Renal cortex interstitium (tissue), 11 donors: ENCODE results near the gene MTTP. TPM values are rescaled to one million over a fixed set of nuclear protein-coding genes. Genes with fewer than 3 reads are reported as not detected.

Experiments used
- DNase-seq, 11 donors: peaks; one replicate each; pipeline ENCODE4 v3.0.0-alpha.2; 2013; ENCODE audit warnings: low read depth in 9 of 11, low spot score in 4 of 11; ENCODE audit errors: extremely low read depth in 1 of 11
- polyA plus RNA-seq, 3 donors: library from polyadenylated mRNA; unstranded; fragments of 120-200 nt; gene quantifications; one replicate each; pipeline ENCODE4 v1.2.1, GENCODE V29; 2013; ENCODE audit not compliant: insufficient read length in 3 of 3

The MTTP gene
- polyA plus RNA-seq, 3 donors = 10.1 to 14.8 (median 10.6) TPM

DNA sequence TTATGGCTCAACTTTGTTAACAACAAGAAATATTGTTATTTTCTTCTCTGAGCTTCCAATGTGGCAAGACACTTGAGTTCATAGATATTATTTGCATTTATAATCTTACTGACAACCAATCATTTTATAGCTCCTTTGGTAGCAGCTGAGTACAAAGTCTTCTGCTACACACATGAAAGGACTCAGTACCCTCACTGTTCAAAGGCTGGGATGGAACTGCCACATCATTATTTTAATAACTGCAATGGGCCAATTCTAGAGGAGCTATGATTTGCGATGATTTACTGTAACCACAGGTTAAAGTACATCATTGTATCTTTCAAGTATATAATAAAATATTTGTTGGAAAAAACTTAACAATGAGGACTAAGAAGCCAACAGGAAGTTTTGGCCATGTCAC, 10.9 kb downstream of the MTTP start:
- DNase-seq = no peak

DNA sequence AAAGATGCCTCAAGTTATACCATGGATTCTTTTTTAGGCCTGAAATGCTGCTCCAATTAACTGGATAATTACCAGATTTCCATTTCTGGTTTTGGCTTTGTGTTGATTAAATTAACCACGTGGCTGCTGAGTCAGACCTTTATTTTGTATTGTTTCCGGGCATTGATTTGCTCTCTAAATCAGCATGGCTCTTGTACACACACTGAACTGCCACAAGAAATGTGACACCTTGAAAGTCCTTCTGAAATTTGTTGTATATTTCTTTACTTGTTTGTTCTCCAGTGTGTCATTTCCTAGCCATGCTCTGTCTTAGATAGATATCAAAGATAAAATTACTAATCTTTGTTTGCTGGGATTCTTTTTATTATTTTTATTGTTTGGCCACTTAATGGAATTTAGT, 11.7 kb downstream of the MTTP start:
- DNase-seq = no peak

DNA sequence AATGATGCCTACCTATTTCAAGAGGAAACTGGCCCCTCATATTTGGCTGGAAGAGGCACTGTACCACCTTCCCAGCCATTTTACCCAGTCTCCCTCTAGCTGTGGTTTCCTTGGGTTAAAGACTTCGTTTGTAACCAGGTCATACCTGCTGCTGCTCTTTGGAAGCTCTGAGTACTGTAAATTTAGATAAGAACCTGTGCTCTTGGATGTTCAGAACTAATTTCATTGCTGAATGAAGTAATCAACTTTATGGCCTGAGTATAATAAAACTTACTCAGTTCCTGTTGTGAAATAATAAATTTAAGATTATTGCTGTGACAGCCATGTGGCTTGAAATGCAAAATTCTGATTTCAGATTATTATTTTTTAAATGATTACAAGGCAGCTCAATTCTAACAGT, 12.2 kb downstream of the MTTP start:
- no peak for DNase-seq

DNA sequence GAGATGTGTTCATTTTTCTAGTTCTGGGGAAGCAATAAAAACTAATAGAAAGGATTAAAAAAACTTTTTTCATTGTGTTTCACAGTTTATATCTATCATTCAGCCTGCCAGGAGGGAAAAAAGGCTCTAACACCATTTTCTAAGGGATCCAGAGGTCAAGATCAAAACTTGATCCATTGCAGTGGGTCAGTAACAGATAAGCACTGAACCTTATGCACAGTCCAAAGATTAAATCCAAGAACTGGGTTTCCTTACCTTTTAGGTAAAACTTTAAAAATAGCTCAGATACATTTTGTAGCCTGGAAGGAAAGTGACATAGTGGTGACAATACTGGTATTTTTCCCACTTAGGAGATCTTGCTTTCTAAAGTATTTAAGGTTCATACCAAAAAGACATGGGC, 12.7 kb downstream of the MTTP start:
- DNase-seq = no peak

DNA sequence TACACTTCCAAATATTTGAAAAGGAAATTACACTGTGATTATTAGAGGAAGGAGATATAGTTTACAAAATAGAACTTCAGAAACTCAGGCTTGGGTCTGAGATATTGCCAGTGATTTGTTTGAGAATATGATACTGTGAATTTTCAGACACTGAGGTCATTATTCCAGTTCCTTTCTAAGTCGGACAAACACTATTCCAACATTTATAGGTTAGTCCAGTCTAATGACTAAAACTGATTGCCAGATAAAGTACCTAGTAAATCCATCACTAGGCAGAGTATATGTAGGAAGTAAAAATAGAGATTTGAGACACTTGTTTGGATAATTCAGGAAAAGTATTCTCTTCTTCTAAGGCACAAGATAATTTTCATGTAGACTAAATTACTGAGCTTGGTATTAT, 13.2 kb downstream of the MTTP start:
- DNase-seq = no peak

DNA sequence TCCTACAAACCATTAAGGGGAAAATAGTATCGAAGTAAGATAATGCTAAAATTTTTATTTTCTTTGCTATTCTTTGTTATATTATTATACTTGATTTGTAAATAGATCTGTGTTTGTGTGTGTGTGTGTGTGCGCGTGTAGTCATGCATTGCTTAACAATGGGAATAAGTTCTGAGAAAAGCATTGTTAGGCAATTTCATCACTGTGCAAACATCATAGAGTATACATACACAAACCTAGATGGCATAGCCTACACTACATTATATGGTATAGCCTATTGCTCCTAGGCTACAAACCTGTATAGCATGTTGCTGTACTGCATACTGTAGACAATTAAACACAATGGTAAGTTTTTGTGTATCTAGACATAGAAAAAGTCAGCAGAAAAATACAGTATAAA, 17.1 kb downstream of the MTTP start:
- DNase-seq = no peak

DNA sequence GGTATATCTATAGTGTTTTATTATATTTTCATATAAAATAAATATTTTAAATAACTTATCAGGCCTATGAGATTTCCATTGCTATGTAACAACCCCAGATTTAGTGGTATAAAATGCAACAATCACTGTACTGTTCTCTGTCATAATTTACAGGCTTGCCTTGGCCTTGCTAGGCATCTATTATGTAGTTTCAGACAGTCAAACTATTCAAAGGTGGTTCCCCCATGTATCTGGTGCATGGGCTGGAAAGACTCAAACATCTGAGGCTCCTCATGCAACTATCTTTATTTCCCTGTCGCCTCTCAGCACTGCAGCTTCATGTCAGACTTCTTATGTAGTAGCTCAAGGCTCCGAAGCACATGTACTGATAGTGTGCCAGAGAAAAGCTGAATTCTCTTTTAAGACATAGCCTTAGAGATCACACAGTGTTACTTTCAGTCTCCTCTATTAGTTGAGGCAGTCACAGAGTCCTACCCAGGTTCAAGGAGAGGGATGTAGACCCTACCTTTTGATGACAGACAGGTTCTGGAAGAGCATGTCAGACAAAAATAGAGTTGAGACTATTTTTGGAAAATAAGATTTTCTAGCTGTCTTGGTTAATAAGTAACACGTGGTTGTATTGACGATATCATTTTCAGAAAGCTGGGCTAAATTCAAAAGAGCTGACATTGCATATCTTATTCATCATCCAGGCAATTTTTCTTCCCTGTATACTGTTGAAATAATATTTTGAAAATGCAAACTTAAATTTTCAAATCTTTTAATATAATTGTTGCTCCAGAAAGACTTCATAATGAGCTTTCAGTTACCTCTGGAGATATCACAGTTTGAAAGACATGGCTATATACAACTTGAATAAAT, 19.4 kb downstream of the MTTP start:
- DNase-seq = no peak

DNA sequence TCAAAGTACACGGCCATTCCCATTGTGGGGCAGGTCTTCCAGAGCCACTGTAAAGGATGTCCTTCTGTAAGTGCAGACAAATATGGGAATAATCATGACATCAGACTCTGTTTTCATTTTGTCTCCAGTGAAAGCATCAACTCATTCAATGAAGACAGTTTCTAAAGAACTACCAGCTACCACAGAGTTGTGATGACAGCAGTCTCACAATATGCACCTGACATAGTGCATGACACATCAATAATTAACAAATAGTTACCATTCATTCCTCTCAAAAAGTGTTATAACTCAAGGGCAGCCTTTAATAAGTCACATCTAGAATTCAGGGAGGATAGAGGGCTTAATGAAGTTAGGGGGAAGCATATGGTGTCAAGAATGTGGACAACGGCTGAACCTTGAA, 20.2 kb downstream of the MTTP start:
- DNase-seq = no peak

DNA sequence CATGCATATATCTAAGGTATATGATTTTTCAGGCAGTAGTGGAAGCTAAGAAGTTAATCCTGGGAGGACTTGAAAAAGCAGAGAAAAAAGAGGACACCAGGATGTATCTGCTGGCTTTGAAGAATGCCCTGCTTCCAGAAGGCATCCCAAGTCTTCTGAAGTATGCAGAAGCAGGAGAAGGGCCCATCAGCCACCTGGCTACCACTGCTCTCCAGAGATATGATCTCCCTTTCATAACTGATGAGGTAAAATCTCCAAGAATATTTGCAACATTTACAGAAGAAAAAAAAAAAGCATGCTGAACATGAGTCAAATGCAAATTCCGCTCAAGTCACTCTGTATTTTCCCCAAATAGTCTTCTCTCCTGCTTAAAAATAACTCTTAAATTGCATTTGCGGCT, 32.1 kb downstream of the MTTP start:
- no peak for DNase-seq

DNA sequence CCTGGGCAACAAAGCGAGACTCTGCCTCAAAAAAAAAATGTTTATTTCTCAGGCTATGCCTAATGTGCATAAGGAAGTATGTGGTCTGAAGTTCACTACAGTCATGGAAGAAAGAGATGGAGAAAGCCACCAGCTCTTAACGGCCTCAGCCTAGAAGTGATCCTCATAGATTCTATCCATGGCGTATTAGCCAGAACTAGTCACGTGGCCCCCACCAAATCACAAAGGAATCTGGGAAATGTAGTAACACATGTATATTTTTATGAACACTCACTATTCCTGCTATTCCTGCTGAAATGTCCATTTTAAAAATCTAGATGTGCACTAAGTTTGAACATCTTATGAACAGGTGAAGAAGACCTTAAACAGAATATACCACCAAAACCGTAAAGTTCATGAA, 33.8 kb downstream of the MTTP start:
- DNase-seq = no peak

DNA sequence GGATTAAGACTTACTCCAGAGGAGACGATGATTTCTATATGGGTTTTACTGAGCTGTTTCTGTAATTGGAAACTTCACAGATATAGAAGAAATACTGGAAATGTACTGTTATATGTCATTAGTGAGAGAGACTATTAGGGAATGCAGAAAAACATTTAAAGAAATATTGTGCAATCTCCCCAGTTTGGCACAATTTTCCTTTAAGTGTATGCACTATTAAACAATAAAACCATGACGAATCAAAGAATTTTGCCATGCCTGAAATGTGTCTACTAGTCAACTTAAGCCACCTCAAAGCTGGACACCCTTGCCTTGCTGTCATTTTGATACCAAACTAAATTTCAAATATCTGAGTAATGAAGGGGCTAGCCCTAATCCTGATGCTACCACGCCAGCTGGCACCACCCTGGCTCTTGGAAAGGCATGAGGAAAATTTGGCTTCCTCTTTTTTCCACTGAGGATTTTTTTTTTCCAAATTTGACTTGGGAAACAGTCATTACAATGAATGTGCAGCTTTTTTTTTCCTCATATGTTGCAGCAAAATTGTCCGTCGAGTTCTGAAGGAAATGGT, 36.1 kb downstream of the MTTP start:
- DNase-seq = no peak

DNA sequence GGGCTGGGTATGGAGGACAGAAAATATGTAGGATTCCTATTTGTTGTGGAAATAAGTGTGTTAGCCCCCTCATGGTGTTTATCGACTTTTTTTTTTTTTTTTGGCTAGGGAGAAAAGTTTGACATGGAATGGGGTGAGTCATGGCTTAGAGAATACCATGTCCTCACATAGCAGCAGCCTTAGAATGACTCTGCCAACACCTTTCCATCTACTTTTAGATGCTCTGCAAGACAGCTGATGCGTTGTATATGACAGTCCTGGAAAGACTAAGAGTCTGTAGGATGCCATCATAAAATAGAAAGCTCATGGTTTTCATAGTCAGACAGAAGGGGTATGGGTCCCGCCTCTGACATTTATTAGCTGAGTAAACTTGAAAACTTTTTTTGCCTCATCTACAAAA, 37.7 kb downstream of the MTTP start:
- no peak for DNase-seq

DNA sequence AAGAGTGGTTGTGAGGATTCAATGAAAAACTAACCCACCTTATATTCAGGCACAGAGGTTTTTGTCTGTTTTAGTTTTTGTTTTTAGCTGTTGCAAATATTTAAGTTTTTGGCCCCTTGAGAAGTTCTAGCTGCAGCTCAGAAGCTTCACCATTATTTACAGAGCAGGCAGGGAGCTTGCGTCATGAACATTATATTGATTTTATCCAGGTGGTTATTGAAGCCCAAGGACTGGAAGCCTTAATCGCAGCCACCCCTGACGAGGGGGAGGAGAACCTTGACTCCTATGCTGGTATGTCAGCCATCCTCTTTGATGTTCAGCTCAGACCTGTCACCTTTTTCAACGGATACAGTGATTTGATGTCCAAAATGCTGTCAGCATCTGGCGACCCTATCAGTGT, 38.1 kb downstream of the MTTP start:
- no peak for DNase-seq

DNA sequence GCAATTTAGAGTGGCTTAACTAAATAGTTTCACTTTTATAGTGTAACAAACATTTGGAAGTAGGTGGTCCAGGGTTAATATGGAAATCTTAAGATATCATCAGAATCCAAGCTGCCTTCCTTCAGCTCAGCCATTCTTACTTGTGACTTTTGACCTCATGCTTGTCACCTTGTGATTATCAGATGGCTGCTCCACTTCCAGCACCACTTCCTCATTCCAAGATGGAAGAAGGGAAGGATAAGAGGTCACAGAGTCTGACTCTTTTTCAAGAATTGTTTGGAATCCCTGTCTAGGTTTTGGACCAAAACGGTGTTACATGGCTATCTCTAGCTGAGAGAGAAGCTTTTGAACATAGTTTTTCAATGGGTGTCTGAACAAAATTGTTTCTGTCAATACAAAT, 39.9 kb downstream of the MTTP start:
- no peak for DNase-seq

DNA sequence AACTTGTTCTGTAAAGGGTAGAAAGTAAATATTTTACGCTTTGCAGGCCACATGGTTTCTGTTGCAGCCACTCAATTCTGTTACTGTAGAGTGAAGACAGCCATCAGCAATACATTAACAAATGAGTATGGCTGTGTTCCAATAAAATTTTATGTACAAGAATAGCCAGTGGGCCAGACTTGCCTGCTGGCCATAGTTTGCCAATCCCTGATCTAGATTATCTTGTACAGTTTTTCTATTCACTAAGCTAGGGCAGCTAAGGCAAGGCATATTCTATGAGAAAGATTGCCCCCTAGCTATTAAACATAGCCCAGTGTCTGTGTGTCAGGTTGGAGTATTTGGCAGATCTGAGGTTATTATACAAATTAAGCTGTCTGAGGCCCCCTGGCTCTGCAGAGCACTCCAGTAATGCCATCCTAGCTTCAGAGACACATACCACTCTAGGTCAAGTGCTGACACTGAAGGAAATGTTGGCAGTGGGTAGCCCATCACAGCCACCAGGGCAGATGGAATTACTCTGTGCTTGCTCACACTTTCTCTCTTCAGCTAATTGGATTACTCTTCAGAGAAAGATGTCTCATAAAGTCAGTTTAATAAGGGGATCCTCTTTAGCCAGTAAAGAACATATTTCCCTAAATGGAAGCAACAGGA, 40.7 kb downstream of the MTTP start:
- no peak for DNase-seq

DNA sequence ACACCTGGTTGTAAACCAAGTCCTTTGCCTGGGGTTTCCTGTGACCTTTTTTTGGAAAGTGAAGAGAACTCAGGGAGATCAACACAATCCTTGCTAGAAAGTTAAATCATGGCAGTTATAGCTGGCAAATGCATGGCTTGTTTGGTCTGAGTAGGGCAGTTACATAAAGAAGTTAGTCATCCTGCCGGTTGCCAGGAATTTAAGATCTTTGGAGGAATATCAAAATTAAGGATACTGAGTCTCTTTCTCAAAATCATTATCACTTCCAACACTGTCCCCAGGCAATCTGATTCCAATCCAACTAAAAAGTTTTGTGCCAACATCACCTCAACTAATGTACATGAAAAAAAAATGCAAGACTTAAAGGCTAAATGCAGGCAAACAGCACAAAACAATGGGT, 42.8 kb downstream of the MTTP start:
- DNase-seq = no peak

DNA sequence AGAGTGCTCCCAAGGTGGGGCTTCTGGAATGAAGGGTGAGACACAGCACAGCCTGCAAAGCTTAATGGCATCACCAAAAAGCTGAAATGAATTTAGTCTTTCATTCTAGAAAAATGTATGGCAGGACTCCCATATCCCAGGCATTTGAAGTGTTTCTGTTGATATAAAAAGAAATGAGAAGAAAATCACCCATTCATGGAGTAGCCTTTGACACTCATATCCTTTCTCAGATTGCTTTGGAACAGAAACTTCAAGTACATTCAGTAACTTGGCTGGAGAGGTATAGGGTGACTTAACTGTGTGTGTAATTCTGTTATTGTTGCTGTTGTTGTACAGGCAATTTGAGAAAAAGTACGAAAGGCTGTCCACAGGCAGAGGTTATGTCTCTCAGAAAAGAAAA, 47.7 kb downstream of the MTTP start:
- no peak for DNase-seq

DNA sequence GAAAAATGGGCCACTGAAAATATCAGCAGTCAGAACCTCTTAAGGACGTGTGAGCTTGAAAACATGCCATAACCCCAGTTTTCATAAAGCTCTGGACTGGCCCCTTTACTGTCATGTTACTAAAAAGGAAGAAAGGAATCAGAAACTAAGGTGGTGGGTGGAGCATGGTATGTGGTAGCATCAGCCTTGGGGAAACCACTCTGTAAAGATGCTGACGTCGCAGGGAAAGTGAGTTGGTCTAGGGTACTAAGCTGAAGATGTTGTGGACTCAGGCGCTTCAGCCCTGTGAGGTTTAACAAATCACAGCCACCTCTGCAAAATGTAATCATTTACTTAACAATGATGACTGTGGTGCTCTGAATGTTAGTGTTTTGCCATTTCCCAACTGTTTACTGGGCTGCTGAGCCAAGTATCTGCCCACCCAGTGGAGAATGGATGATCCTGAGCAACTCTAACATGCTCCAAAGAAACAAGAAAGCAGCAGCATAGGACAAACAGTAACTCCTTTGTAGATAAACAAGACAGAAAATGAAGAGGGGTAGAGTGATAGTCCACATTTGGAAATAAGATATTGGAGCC, 49.6 kb downstream of the MTTP start:
- no peak for DNase-seq

DNA sequence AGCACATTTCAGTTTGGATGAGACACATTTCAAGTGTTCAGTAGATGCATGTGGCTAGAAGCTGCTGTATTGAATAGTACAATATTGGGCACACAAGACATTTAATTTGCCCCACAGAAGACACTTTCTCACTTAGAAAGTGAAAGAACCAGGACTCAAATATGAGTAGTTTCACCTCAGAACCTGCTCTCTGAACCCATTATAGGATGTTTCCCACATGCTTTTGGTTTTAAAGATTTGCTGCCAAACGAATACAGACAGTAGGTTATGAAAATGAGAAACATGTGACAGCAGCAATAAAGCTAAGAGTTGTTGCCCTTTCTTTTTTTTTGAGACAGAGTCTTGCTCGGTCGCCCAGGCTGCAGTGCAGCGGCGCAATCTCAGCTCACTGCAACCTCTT, 50.7 kb downstream of the MTTP start:
- DNase-seq = no peak

DNA sequence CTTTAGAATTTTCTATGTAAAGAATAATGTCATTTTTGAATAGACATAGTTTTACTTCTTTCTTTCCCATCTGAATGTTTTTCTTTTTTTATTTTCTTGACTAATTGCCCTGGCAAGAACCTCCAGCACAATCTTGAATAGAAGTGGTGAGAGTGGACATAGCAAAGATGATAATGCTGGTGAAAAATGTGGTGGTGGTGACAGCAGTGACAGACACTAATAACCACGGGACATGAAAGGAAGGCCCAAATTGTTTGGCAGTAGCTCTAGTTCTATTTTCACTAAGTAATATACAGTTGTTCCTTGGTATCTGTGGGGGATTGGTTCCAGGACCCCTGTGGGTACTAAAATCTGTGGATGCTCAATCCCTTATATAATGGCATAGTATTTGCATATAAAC, 53.4 kb downstream of the MTTP start:
- DNase-seq = no peak
